GM19372 (cell line): Measurements from ENCODE around the gene MSN.
"Not testable (repeated sequence)": the region's sequence is repeated elsewhere in the genome, so short reads cannot be mapped to it uniquely, and the experiment has no call there.

Experiments used
- ATAC-seq: cut with Tn5 transposase; IDR thresholded peaks from one replicate; pipeline ENCODE4 v1.9.1; 2021; ENCODE audit warnings: mild to moderate bottlenecking, low read depth, moderate library complexity; ENCODE audit not compliant: unreplicated experiment

The MSN gene

DNA sequence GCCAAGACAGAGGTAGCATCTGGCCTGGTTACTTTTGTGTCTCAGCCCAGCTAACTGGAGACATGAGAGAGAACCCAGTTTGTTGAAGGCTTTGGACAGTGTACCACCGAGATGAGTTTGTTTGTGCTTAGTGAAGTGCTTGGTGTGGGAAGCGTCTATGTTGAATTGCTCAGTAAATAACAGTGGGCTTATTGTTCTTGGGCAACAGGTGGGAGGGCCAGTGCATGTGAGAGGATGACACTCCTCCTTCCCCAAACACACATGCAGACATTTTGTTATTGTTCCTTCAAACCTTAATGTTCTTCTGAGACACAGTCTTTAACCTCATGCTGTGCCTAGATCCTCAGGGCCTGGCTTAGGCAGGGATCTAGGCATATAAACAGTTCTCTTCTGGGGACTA lies 39.7 kb downstream of the MSN start:
- no peak for ATAC-seq

DNA sequence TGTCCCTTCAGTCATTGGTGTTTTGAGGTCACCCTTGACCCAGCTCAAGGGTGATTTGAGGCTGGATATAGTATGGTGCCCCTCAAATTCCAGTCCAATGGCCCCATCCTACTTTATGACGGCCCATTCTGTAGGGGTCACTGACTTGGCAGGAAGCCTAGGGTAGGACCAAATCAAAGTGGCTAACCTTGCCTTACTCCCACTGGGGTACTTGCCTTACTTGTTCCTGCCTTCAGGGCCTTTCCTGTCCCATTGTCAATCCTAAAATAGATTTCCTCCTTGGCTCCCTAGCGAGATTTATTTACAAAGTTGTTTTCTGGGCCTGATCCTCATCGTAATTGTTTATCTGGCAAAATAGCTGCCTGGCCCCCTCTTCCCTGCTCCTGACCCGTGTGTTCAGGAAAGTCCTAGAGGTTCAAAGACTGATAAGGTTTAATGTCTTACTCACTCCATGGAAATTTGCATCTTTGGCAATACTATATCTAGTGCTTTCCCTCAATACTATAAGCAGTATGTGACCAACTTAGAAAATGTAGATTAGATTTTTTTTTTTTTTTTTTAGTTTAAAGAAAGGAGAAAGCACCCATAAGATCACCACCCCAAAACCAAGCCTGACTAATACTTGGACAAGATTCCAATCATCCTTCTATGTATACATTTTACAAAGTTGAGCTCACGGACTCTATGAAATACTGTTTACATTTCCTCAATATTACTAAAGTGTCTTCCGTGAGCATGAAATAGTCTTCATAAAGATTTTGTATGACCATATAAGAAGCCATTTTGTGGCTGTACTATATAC lies 44.8 kb downstream of the MSN start:
- ATAC-seq = no peak

DNA sequence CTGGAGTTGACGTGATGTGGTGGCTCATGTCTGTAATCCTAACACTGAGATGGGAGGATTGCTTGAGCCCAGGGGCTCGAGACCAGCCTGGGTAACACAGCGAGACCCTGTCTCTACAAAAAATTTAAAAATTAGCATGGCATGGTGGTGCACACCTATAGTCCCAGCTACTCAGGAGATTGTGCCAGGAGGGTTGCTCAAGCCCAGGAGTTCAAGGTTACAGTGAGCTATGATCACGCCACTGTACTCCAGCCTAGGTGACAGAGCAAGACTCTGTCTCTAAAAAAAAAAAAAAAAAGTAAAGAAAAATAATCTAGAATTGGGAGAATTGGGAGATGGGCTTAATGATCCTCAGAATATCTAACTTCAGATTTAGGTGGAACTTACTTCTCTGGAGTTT lies 51.1 kb downstream of the MSN start:
- ATAC-seq = no peak

DNA sequence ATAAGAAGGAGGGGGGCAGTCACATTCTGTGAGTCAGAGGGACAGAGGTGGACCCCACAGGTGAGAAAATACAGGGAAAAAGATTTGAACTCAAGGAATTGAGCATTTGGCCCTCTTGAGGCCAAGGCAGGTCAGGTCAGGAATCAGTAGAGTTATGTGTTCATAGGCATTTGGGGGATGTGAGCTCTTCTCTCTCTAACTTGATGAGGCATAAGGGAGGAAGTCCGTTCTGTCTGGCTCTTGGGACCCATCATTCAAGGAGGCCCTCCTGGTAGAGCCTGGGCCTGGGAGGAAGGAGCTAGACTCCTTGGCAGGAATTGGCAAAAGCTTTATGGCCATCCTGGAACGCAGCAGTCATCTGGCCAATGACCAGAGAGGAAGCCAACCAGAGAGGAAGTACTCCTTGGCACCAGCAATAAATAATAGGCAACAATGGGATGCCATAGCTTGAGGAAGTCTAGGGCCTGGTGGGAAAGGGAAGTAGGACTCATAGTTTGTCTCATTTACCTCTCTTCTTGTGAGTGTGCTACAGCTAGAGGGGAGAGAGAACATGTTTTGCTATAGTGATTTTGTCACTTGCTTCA lies 53.0 kb downstream of the MSN start:
- ATAC-seq = no peak

DNA sequence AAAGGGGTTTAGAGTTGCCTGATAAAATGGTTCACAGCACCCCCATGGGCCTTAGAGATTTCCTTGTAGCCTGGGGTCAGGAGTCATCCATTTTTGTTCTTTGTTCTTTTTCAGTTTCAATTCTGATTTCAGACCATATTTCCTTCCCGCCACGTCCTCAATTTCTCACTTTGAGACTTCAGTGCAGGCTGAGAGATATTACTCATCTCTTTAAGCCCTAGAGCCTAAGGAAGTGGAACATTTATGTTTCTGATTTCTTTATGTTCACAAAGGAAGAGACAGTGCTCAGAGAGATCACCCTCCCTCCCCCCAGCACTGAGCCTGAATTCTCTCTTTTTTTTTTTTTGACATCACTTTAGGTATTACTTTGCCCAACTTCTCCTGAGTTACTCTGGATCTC lies 56.3 kb downstream of the MSN start:
- peak; percentile 53 for ATAC-seq

DNA sequence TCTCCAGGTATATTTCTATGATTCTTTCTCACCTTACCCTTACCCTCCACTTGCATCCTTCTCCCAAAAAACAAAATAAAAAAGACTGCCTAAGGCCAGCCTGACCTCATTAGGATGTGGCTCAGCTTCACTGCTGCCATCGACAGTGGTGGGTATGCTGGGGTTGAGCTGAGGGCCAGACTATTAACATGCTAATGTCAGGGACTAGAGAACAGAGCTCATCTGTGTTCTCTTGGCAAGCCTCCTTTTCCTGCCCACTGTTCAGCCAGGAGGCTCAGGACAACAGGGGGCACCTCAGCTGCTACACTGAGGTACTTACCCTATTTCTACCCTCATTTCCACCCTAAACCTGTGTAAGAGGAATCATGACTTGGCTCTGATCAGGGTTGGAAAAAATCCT lies 59.3 kb downstream of the MSN start:
- ATAC-seq = no peak

DNA sequence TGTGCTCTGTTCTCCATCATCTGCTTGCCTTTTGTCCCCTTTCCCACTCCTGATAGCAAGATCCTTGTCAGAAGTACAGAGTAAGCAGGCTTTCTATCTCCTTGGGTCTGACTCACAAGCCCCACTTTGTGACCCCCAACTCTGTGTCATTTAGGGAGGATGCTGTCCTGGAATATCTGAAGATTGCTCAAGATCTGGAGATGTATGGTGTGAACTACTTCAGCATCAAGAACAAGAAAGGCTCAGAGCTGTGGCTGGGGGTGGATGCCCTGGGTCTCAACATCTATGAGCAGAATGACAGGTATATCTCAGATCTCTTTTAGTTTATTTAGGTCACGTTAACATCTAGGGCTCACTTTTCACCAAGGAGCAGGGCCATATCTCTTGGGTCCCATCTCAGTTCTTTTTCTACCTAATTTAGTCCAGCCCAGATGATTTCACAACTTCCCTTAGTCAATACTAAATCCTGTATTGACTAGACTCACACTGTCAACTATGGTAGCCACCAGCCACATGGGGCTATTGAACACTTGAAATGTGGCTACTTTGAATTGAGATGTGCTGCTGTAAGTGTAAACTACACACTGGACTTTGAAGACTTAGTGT lies 64.3 kb downstream of the MSN start:
- ATAC-seq = no peak

DNA sequence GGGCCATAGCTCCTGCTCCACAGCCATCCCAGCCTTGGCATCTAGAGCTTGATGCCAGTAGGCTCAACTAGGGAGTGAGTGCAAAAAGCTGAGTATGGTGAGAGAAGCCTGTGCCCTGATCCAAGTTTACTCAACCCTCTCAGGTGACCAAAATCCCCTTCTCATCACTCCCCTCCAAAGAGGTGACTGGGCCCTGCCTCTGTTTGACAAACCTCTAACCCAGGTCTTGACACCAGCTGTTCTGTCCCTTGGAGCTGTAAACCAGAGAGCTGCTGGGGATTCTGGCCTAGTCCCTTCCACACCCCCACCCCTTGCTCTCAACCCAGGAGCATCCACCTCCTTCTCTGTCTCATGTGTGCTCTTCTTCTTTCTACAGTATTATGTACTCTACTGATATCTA lies 73.5 kb downstream of the MSN start:
- ATAC-seq = no peak

DNA sequence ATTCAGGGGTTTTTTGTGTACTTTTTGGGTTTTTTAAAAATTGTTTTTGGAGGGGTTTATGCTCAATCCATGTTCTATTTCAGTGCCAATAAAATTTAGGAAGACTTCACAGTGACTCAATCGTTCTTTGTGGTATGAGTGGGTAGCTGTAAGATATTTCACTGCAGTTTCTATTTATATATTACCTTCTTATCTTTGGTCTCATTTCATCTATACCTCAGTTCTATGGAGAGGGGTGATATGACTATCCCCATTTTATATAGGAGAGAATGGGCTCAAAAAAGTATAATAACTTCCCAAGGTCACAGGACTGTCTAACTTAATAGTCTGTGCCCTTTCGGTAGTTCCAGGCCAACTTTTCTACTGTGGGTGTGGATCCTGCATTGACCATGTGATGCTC lies 74.4 kb downstream of the MSN start:
- no peak for ATAC-seq

DNA sequence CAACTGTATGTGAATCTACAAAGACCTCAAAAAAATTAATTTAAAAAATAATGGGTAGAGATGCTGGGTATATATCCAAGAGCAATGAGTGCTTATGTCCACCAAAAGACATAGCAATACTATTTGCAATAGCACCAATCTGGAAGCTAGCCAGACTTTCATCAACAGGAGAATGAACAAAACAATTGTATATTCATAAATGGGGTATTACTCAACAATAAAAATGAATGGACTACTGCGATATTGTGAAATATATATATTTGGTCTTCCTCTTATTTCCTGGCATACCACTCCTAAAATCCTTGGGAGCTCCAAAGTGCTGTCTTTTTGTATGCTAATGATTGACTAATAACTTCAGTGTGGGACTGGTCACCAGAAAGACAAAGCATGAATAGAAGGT lies 77.5 kb downstream of the MSN start:
- no peak for ATAC-seq

DNA sequence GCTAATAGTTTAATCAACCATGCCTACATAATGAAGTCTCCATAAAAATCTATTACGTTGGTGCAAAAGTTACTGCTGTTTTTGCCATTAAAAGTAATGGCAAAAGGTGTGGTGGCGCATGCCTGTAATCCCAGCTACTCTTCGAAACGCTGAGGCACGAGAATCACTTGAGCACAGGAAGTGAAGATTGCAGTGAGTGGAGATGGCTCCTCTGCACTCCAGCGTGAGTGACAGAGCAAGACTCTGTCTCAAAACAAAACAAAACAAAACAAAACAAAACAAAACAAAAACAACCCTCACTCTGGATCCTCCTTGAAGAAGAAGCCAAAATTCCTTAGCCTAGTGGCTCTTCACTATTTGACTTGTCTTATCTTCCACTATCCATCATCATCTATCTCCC lies 78.0 kb downstream of the MSN start:
- no peak for ATAC-seq

DNA sequence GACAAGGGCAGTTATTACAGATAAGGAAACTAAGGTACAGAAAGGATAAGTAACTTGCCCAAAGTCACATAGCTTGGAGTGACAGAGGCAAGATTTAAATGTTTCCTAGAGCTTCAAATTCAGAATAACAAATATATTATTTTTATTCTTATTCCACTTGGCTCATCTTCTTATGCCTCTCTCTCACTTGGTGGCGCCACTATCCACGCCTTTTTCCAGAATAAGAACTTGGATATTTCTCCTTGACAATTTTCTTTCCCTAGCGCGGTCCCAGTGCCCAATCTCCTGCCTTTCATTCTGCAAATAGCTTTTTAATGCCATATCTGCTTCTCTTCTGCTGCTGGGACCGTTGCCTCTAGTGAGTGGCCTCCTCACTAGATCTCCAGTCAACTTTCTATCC lies 78.5 kb downstream of the MSN start:
- no peak for ATAC-seq

DNA sequence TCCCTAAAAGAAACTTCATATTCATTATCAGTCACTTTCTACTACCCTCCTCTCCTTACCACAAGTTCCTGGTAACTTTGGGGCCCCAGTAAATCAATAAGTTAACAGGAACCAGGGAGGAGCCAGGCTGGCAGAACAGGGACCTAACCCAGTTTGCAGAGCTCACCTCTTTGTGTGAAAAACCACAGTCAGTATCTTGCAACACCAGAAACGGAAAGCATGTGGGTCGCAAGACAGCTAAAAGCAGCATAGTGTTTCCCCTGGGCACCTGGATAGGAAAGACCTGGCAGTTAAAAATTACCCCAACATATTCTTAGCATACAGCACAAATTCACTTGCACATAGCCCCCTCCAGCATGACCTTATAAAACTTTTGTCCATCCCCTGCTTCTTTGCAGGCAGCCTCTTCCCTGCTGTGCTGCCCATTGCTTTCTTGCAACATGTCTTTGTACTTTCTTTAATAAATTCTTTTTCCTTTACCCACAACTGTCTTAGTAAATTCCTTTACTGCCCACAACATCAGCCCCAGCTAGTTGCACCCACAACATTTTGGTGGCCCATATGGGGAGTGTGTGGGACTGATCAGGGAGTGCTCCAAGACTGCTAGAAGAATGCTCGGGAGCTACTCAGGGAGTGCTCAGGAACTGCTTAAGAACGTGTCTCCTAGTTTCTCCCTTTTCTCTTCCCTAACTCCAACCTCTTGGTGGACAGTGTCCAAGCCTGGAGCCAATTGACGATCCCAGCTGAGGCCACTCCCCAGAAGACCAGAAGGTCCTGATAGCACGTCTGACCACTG lies 83.4 kb downstream of the MSN start:
- ATAC-seq = peak; percentile 82

DNA sequence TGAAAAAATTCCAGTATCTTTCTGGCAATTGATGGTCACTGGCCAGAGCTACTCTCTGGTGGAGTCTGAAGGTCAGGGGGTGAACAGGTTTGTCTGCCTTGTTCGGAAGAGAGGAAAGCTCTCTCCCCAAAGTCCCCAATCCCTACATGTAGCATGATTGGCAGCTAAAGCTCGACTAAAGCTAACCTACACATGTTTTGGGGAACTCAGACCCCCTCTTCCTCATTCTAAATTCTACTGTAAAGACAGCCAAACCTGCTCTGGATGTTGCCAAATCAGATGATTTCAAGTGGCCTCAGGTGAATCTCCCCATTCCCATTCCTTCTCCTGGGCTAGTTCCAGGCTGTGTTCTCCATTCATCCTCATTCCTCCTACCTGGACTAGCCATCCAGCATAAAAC lies 84.1 kb downstream of the MSN start:
- ATAC-seq = no peak

DNA sequence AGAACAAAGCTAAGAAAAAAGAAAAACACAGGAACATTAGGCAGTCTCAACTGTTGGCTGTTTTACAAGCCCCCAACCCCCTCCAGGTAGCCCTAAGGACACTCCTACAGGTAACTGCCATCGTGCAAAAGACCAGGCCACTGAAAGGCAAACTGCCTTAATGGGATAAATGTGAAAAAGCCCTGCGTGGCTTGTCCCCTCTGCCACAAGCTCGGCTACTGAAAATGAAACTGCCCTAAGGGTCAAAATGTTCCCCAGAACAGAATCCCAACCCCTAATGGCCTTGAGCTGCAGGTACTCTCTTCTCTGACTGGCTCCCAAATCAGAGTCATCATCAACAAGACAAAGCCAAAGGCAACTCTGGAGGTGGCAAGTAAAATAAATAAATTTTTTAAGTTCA lies 84.8 kb downstream of the MSN start:
- no peak for ATAC-seq

DNA sequence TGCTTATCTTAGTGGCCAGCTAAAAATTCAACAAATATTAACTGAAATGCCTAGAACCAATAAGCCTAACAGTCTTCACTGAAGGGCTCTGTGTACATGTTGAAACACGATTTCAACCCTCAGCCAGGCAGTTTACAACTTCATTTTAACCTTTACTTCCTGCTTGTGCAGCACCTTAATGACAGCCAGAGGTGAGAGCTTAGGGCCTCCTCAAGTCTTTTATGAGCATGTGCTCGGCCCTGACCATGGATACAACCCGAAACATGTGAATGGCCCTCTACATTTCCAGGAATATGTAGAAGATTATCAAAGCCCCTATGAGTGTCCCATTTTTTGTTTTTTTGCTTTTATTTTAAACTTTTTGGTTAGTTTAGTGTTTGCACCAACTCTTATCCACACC lies 88.3 kb downstream of the MSN start:
- ATAC-seq = no peak

DNA sequence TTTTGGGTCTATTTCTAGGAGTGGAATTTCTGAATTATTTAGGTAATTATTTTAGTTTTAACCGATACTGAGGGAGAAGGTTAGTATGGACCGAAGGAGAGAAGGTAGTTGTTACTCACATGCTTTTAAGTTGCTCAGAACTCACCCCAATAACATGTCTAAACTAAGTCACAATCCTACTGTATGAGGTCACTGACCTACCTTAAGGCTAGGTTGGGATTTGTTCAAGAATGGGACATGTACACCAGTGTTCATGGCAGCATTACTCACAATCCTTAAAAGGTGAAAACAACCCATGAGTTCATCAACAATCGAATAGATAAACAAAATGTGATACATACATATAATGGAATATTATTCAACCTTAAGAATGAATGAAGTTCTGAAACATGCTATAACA lies 90.5 kb downstream of the MSN start:
- no peak for ATAC-seq

DNA sequence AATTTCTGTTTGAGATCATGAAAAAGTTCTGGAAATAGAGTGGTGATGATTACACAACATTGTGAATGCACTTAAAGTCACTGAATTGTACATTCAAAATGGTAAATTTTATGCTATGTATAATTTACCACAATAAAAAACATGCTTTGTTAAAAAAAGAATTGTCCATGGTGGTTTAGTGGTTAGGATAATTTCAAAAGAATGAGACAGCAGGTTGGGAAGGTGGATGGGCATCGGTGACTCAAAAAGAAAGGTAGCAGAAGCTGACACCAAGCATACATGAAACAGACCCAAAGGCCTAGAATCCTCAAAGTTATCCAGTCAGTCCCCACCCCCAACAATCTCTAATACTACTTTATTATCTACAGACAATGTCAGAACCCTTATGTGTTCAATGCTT lies 91.1 kb downstream of the MSN start:
- ATAC-seq = no peak

DNA sequence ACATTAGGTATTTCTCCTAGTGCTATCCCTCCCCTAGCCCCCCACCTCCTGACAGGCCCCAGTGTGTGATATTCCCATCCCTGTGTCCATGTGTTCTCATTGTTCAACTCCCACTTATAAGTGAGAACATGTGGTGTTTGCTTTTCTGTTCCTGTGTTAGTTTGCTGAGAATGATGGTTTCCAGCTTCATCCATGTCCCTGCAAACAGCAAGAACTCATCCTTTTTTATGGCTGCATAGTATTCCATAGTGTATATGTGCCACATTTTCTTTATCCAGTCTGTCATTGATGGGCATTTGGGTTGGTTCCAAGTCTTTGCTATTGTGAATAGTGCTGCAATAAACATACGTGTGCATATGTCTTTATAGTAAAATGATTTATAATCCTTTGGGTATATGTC lies 92.1 kb downstream of the MSN start:
- not testable (repeated sequence) for ATAC-seq

DNA sequence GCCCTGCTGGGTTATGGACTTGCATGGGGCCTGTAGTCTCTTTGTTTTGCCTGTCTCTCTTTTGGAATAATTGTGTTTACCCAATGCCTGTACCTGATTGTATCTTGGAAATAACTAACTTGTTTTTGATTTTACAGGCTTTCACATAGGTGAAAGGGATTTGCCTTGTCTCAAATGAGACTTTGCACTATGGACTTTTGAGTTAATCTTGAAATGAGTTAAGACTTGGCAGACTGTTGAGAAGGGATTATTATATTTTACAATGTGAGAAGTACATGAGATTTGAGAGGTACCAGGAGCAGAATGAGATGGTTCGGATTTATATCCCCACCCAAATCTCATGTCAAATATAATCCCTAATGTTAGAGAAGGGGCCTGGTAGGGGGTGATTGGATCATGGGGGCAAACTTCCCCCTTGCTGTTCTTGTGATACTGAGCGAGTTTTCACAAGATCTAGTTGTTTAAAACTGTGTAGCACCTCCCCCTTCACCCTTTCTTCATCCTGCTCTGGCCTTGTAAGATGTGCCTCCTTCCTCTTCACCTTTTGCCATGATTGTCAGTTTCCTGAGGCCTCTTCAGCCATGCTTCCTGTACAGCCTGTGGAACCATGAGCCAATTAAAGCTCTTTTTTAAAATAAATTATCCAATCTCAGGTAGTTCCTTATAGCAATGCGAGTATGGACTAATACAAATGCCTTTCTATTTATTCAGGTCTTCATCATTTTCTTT lies 102.3 kb downstream of the MSN start:
- ATAC-seq = no peak

DNA sequence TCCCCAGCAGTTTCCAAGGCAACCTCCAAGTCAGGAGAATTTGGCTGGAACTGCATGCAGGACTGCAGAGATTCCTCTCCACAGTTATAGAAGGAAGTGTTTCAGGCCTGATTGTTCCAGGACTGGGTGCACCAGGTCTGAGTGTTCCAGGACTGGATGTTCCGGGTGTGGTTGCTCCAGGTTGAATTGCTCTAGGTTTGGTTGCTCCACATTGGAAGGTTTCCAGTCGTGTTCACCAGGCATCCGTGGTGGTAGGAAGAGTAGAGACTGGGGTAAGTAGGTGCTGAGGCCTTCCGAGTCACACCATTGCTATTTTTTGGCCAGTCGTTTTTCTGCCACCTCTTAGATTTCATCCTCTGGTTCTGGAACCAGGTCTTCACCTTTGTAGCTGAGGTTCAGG lies 105.4 kb downstream of the MSN start:
- ATAC-seq = no peak
